ENCODE measurements around the gene CHIA. TPM values are rescaled to one million over a fixed set of nuclear protein-coding genes. Genes with fewer than 3 reads are reported as not detected.
A peak's percentile ranks its signal among the peaks of the same experiment; 100 is the strongest.

The CHIA gene
- total and polyA plus RNA-seq, 2 of the 8 experiments (the other 6 are each of a cell fraction or from before 2014, with no cell fraction given), result not detected

- H3K79me1 ChIP-seq (ENCODE audit: low read depth, low read length), result no peaks in the 10 kb centered on the region
- no peak overlapping the region; the same call in 1 of the 2 replicates for H3K18ac ChIP-seq (ENCODE audit: extremely low read depth, low read length)
- no peak overlapping the region; the same call in 1 of the 2 replicates for H2BK12ac ChIP-seq (ENCODE audit: low read depth, low read length)
- no peak overlapping the region for H4K91ac ChIP-seq (replicated peaks; ENCODE audit: insufficient read length, low read length)
- no peak overlapping the region for H3K56ac ChIP-seq (replicated peaks; ENCODE audit: insufficient read length, low read depth, low read length)
- TF ChIP-seq SIRT6 (IDR thresholded peaks at IDR 0.05; ENCODE audit: low read length) (no peak), POLR2A (IDR thresholded peaks at IDR 0.05; ENCODE audit: control extremely low read depth in 1 of 2, low read depth in 2 of 2, low read length in 2 of 2) (no peak), HDAC2 (IDR thresholded peaks at IDR 0.05; ENCODE audit: borderline replicate concordance in 1 of 2, low read depth in 2 of 2, low read length in 2 of 2) (no peak)
- TF ChIP-seq, protein P1, sequence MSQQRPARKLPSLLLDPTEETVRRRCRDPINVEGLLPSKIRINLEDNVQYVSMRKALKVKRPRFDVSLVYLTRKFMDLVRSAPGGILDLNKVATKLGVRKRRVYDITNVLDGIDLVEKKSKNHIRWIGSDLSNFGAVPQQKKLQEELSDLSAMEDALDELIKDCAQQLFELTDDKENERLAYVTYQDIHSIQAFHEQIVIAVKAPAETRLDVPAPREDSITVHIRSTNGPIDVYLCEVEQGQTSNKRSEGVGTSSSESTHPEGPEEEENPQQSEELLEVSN (IDR thresholded peaks at IDR 0.05), result no peak
- no peak overlapping the region for H4K5ac ChIP-seq (ENCODE audit: insufficient read length, low read depth, low read length)
- DNase-seq (ENCODE audit: low read depth in 1 of 2, low spot score in 2 of 2) (no peak), FAIRE-seq (no peak)
- WGBS, 2 experiments (ENCODE audit: extremely low coverage in 1 of 2, insufficient coverage in 1 of 2, insufficient read length in 1 of 2, insufficient replicate concordance in 2 of 2, low coverage in 1 of 2, low lambda C conversion rate in 2 of 2, missing lambda C conversion rate in 1 of 2), result 94% methylated on average over 3 of the region's 3 CpGs; no CpG with 5 or more reads in 1 of the 2 experiments
- no peaks in the 10 kb centered on the region for H3K79me2 ChIP-seq (ENCODE audit: control insufficient read depth in 1 of 2, insufficient read depth in 2 of 2, low read length in 2 of 2)
- H2AFZ ChIP-seq (ENCODE audit: low read length), result no peak overlapping the region
- H3K4me3 ChIP-seq (ENCODE audit: extremely low read depth in 1 of 4, insufficient read depth in 2 of 4, low read depth in 3 of 4, low read length in 4 of 4), result no peak overlapping the region
- no peak overlapping the region for H3K14ac ChIP-seq (ENCODE audit: insufficient read length)
- no peak overlapping the region for H2AK5ac ChIP-seq (ENCODE audit: low read depth, low read length)
- POLR2A ChIA-PET (ENCODE audit: partially characterized antibody), result interaction anchor here (1.5 kb wide), 1 partner anchor 13 kb away, joined by 4 read pairs; no protein-coding TSS in a partner anchor
- H3K27ac ChIP-seq (ENCODE audit: low read depth, low read length), result no peak overlapping the region
- CTCF ChIA-PET (ENCODE audit: partially characterized antibody), result interaction anchor here (0.6 to 1.6 kb wide), 2 partner anchors 13 to 57 kb away, joined by 3 to 4 read pairs; no protein-coding TSS in a partner anchor
- no peak overlapping the region for H2BK5ac ChIP-seq (ENCODE audit: low read depth, low read length)
- H2BK15ac ChIP-seq (ENCODE audit: low read length), result no peak overlapping the region
- H3K4me2 ChIP-seq (ENCODE audit: insufficient read depth in 1 of 2, low read depth in 2 of 2, low read length in 2 of 2), result no peak overlapping the region
- no peaks in the 10 kb centered on the region for H3K9me3 ChIP-seq (ENCODE audit: insufficient read depth in 2 of 2, low read depth in 1 of 2, low read length in 1 of 2)
- H3K4ac ChIP-seq (replicated peaks; ENCODE audit: insufficient read length, low read depth, low read length), result no peak overlapping the region
- no peak overlapping the region for H4K8ac ChIP-seq (ENCODE audit: extremely low read depth, insufficient read depth, low read length)
- H2BK20ac ChIP-seq (ENCODE audit: low read length), result peak overlapping the region; percentile 6; the same call in 1 of the 2 replicates
- H3K27me3 ChIP-seq (replicated peaks in 1 of 4; ENCODE audit: control insufficient read depth in 3 of 4, extremely low read depth in 1 of 4, insufficient read depth in 3 of 4, low read length in 3 of 4), result no peaks in the 10 kb centered on the region
- peaks cover 0 to 8% (median under 1%) of the 10 kb centered on the region in 4 experiments; a peak in 2 of 7 replicates for H3K4me1 ChIP-seq (replicated peaks in 1 of 4; ENCODE audit: control insufficient read depth in 3 of 4, insufficient read depth in 4 of 4, low read length in 3 of 4)
- H3K36me3 ChIP-seq (ENCODE audit: control insufficient read depth in 2 of 4, insufficient read depth in 4 of 4, low read length in 3 of 4), result no peaks in the 10 kb centered on the region
- H2BK120ac ChIP-seq (replicated peaks; ENCODE audit: low read depth, low read length), result no peak overlapping the region
- H3K9ac ChIP-seq (replicated peaks in 1 of 4; ENCODE audit: extremely low read depth in 1 of 4, low read depth in 3 of 4, low read length in 3 of 4), result no peak overlapping the region
- H3K23me2 ChIP-seq (ENCODE audit: low read depth, low read length), result no peaks in the 10 kb centered on the region
- no peaks in the 10 kb centered on the region for H4K20me1 ChIP-seq (replicated peaks in 1 of 2; ENCODE audit: control insufficient read depth in 1 of 2, insufficient read depth in 2 of 2, low read length in 2 of 2)
- no peak overlapping the region for H3K23ac ChIP-seq (ENCODE audit: insufficient read length)
These were observed 68.7 kb downstream of the CHIA start for GRCh38 chr1:111359376-111359775.
